OCI-M1 (cell line): ENCODE data around the gene SERAC1.
"Not testable (repeated sequence)": the region's sequence is repeated elsewhere in the genome, so short reads cannot be mapped to it uniquely, and the experiment has no call there.

Experiments used
- DNase-seq: peaks from one replicate; lab custom pipeline; 2025; lab: John Stamatoyannopoulos, UW

The SERAC1 gene

GRCh38 chr6:158174024-158174423 lies 6.0 kb upstream of the SERAC1 start:
- no peak for DNase-seq

GRCh38 chr6:158172001-158172400 lies 3.9 kb upstream of the SERAC1 start:
- DNase-seq = no peak

- no peak for DNase-seq
Observed at GRCh38 chr6:158170656-158171081, 2.6 kb upstream of the SERAC1 start.

- not testable (repeated sequence) for DNase-seq
Observed at GRCh38 chr6:158169634-158170033, 1.6 kb upstream of the SERAC1 start.

GRCh38 chr6:158165919-158166416 lies 2.1 kb downstream of the SERAC1 start:
- DNase-seq = no peak

GRCh38 chr6:158164579-158165170 lies 3.4 kb downstream of the SERAC1 start:
- DNase-seq = no peak

- DNase-seq = peak; percentile 51
Observed at GRCh38 chr6:158161566-158162254, 6.4 kb downstream of the SERAC1 start.

- no peak for DNase-seq
Observed at GRCh38 chr6:158160932-158161539, 7.0 kb downstream of the SERAC1 start.

- no peak for DNase-seq
Observed at GRCh38 chr6:158158748-158159147, 9.3 kb downstream of the SERAC1 start.

- DNase-seq = peak; percentile 54
Observed at GRCh38 chr6:158158123-158158522, 9.9 kb downstream of the SERAC1 start.

GRCh38 chr6:158157064-158157764 lies 10.8 kb downstream of the SERAC1 start:
- DNase-seq = no peak

GRCh38 chr6:158154816-158155215 lies 13.2 kb downstream of the SERAC1 start:
- no peak for DNase-seq

GRCh38 chr6:158153576-158153975 lies 14.5 kb downstream of the SERAC1 start:
- DNase-seq = no peak

- no peak for DNase-seq
Observed at GRCh38 chr6:158152659-158153058, 15.4 kb downstream of the SERAC1 start.

GRCh38 chr6:158152025-158152424 lies 16.0 kb downstream of the SERAC1 start:
- not testable (repeated sequence) for DNase-seq

GRCh38 chr6:158150701-158151100 lies 17.4 kb downstream of the SERAC1 start:
- no peak for DNase-seq

GRCh38 chr6:158149641-158150040 lies 18.4 kb downstream of the SERAC1 start:
- no peak for DNase-seq

- peak; percentile 54 for DNase-seq
Observed at GRCh38 chr6:158143700-158144099, 24.4 kb downstream of the SERAC1 start.

GRCh38 chr6:158142789-158143188 lies 25.3 kb downstream of the SERAC1 start:
- DNase-seq = no peak

GRCh38 chr6:158131926-158132325 lies 36.1 kb downstream of the SERAC1 start:
- DNase-seq = peak; percentile 73

GRCh38 chr6:158125271-158125670 lies 42.8 kb downstream of the SERAC1 start:
- DNase-seq = no peak

- no peak for DNase-seq
Observed at GRCh38 chr6:158124288-158124687, 43.8 kb downstream of the SERAC1 start.

GRCh38 chr6:158122048-158122447 lies 46.0 kb downstream of the SERAC1 start:
- no peak for DNase-seq
